ENCODE results near the gene MTMR3. TPM values are rescaled to one million over a fixed set of nuclear protein-coding genes. Genes with fewer than 3 reads are reported as not detected.

MTMR3 gene
- polyA plus RNA-seq, 2 of the 4 experiments (the other 2 are of a cell fraction) = 7.4 to 18.8 TPM

GRCh38 chr22:29958170-29958569, 75.2 kb downstream of the MTMR3 start (continued):
- TF ChIP-seq CTCF (IDR thresholded peaks at IDR 0.05) (no peak), FOXS1 (CRISPR knock-in tag; IDR thresholded peaks at IDR 0.05) (no peak), HOXB5 (CRISPR knock-in tag; IDR thresholded peaks at IDR 0.05) (no peak), HES2 (IDR thresholded peaks at IDR 0.05) (no peak), JUNB (IDR thresholded peaks at IDR 0.05) (no peak)

- WGBS (ENCODE audit: missing lambda C conversion rate) = 76% methylated on average over 5 of the region's 5 CpGs
- TF ChIP-seq NR3C1 (IDR thresholded peaks at IDR 0.05) = no peak
- no peak for TF ChIP-seq POLR2AphosphoS2 (conservative IDR thresholded peaks at IDR 0.05; ENCODE audit: low read length)
- TF ChIP-seq CEBPB (IDR thresholded peaks at IDR 0.05) = no peak
- no peak for TF ChIP-seq POLR2A (IDR thresholded peaks at IDR 0.05; ENCODE audit: low read length)
- TF ChIP-seq EHF (CRISPR knock-in tag; IDR thresholded peaks at IDR 0.05) = no peak
- TF ChIP-seq RAD21 (conservative IDR thresholded peaks at IDR 0.05 in 1 of 2, IDR thresholded peaks at IDR 0.05 in 1 of 2) = no peak
- no peak for TF ChIP-seq FOXS1 (CRISPR knock-in tag; IDR thresholded peaks at IDR 0.05)
- TF ChIP-seq, protein P1, sequence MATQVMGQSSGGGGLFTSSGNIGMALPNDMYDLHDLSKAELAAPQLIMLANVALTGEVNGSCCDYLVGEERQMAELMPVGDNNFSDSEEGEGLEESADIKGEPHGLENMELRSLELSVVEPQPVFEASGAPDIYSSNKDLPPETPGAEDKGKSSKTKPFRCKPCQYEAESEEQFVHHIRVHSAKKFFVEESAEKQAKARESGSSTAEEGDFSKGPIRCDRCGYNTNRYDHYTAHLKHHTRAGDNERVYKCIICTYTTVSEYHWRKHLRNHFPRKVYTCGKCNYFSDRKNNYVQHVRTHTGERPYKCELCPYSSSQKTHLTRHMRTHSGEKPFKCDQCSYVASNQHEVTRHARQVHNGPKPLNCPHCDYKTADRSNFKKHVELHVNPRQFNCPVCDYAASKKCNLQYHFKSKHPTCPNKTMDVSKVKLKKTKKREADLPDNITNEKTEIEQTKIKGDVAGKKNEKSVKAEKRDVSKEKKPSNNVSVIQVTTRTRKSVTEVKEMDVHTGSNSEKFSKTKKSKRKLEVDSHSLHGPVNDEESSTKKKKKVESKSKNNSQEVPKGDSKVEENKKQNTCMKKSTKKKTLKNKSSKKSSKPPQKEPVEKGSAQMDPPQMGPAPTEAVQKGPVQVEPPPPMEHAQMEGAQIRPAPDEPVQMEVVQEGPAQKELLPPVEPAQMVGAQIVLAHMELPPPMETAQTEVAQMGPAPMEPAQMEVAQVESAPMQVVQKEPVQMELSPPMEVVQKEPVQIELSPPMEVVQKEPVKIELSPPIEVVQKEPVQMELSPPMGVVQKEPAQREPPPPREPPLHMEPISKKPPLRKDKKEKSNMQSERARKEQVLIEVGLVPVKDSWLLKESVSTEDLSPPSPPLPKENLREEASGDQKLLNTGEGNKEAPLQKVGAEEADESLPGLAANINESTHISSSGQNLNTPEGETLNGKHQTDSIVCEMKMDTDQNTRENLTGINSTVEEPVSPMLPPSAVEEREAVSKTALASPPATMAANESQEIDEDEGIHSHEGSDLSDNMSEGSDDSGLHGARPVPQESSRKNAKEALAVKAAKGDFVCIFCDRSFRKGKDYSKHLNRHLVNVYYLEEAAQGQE (IDR thresholded peaks at IDR 0.05) = no peak
- TF ChIP-seq CHD4 (IDR thresholded peaks at IDR 0.05; ENCODE audit: borderline replicate concordance) = no peak
- TF ChIP-seq, protein P2, sequence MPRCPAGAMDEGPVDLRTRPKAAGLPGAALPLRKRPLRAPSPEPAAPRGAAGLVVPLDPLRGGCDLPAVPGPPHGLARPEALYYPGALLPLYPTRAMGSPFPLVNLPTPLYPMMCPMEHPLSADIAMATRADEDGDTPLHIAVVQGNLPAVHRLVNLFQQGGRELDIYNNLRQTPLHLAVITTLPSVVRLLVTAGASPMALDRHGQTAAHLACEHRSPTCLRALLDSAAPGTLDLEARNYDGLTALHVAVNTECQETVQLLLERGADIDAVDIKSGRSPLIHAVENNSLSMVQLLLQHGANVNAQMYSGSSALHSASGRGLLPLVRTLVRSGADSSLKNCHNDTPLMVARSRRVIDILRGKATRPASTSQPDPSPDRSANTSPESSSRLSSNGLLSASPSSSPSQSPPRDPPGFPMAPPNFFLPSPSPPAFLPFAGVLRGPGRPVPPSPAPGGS (IDR thresholded peaks at IDR 0.05) = no peak
- TF ChIP-seq HOXA7 (CRISPR knock-in tag; IDR thresholded peaks at IDR 0.05) = no peak
- FAIRE-seq (no peak), ATAC-seq (no peak), DNase-seq (ENCODE audit: low read depth in 1 of 2, low spot score in 1 of 2) (no peak)
- H3K4me3 ChIP-seq = no peak overlapping the region
- ChIA-PET POLR2A (no interaction called here), CTCF (no interaction called here)
- H3K4me2 ChIP-seq = no peak overlapping the region
- H3K4me1 ChIP-seq = no peaks in the 10 kb centered on the region
- no peaks in the 10 kb centered on the region for H3K9me3 ChIP-seq
- H3K27ac ChIP-seq = no peak overlapping the region
Measured at GRCh38 chr22:29964776-29965175, 81.8 kb downstream of the MTMR3 start.

DNA sequence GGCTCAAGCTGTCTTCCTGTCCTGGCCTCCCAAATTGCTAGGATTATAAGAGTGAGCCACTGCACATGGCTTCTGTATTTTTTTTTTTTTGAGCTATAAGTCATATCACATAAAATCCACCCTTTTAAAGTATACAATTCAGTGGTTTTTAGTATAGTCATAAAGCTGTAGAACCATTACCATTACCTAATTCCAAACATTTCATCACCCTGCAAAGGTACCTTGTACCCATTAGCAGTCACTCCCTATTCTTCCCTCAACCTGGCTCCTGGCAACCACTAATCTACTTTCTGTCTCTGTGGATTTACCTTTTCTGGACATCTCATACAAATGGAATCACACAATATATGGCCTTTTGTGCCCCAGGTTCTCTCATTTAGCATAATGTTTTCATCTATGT, 84.5 kb downstream of the MTMR3 start:
- Histone ChIP-seq H3K4me3 (no peak overlapping the region), H3K4me1 (no peaks in the 10 kb centered on the region), H3K9me3 (no peaks in the 10 kb centered on the region), H3K27ac (no peak overlapping the region), H3K4me2 (no peak overlapping the region)
- ChIA-PET CTCF (interaction anchor here (0.9 kb wide), 1 partner anchor 64 kb away, joined by 5 read pairs; no protein-coding TSS in a partner anchor), POLR2A (interaction anchor here (0.6 kb wide), 1 partner anchor 265 kb away, joined by 4 read pairs; no protein-coding TSS in a partner anchor)
- no peak for TF ChIP-seq RFX5 (IDR thresholded peaks at IDR 0.05)
- no peak for TF ChIP-seq HES2 (IDR thresholded peaks at IDR 0.05)
- no peak for TF ChIP-seq FOSL2 (IDR thresholded peaks at IDR 0.05)
- no peak for TF ChIP-seq FOSL2 (CRISPR knock-in tag; IDR thresholded peaks at IDR 0.05)
- TF ChIP-seq, protein P3, sequence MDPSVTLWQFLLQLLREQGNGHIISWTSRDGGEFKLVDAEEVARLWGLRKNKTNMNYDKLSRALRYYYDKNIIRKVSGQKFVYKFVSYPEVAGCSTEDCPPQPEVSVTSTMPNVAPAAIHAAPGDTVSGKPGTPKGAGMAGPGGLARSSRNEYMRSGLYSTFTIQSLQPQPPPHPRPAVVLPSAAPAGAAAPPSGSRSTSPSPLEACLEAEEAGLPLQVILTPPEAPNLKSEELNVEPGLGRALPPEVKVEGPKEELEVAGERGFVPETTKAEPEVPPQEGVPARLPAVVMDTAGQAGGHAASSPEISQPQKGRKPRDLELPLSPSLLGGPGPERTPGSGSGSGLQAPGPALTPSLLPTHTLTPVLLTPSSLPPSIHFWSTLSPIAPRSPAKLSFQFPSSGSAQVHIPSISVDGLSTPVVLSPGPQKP (IDR thresholded peaks at IDR 0.05; ENCODE audit: low read depth, low read length) = no peak
- TF ChIP-seq EHF (CRISPR knock-in tag; IDR thresholded peaks at IDR 0.05) = no peak
- TF ChIP-seq GATA3 (IDR thresholded peaks at IDR 0.05; ENCODE audit: borderline replicate concordance) = no peak
- no peak for TF ChIP-seq MYC (IDR thresholded peaks at IDR 0.05; ENCODE audit: borderline replicate concordance, low read length)
- no peak for TF ChIP-seq BHLHE40 (IDR thresholded peaks at IDR 0.05; ENCODE audit: low read depth, low read length)
- TF ChIP-seq RCOR1 (IDR thresholded peaks at IDR 0.05; ENCODE audit: low read depth, low read length) = no peak
- no peak for TF ChIP-seq ZC3H11A (IDR thresholded peaks at IDR 0.05)
- no peak for FAIRE-seq
- ATAC-seq = no peak
- DNase-seq (ENCODE audit: low read depth in 1 of 2, low spot score in 1 of 2) = no peak

Measured in A549 (cell line).